Ovary (tissue), 3 donors: Measurements from ENCODE around the gene MAP3K1.

ENCODE experiments used
- CTCF ChIP-seq, 3 donors: fragments of 450-650 bp in 2 of 3; fragments of 200-600 bp in 1 of 3; IDR thresholded peaks; one replicate each; pipeline versions ENCODE4 v1.5.1 to v1.8.0; 2016 to 2022; ENCODE audit warnings: antibody characterized with exemption in 3 of 3, mild to moderate bottlenecking in 1 of 3
- EP300 ChIP-seq: sonication (generic); formaldehyde crosslinking; IDR thresholded peaks from one replicate; pipeline ENCODE4 v1.6.1; 2017; ENCODE audit warnings: antibody characterized with exemption
- donor health status: DM: no; HTN: no; CAD: no.

GRCh38 chr5:56827924-56828323 lies 12.6 kb downstream of the MAP3K1 start:
- TF ChIP-seq EP300 (no peak), CTCF (IDR thresholded peaks at IDR 0.05) (no peak)
